RWPE2 (cell line): ENCODE results near the gene UIMC1.
"Not testable (repeated sequence)": the region's sequence is repeated elsewhere in the genome, so short reads cannot be mapped to it uniquely, and the experiment has no call there.

Experiments used
- ATAC-seq: fragments of 200-7000 bp; cut with Tn5 transposase; 3 replicates; pipeline ENCODE4 v1.9.1; 2021; ENCODE audit warnings: low read depth
- DNase-seq: peaks from one replicate; pipeline ENCODE4 v3.0.0-alpha.2; 2020; ENCODE audit warnings: low spot score
- H3K27ac ChIP-seq: fragments of 450-650 bp; 2 replicates; pipeline ENCODE4 v1.5.1; 2017; ENCODE audit warnings: mild to moderate bottlenecking; ENCODE audit not compliant: poor library complexity, severe bottlenecking
- H3K27me3 ChIP-seq: fragments of 250-450 bp; sonication (Bioruptor Pico); 2 replicates; pipeline ENCODE4 v1.5.1; 2021; ENCODE audit warnings: mild to moderate bottlenecking, moderate library complexity; ENCODE audit not compliant: insufficient read depth, poor library complexity, severe bottlenecking
- H3K36me3 ChIP-seq: fragments of 250-450 bp; sonication (Bioruptor Pico); 2 replicates; pipeline ENCODE4 v1.5.1; 2020; ENCODE audit warnings: low read depth, mild to moderate bottlenecking, moderate library complexity
- H3K4me1 ChIP-seq: fragments of 250-450 bp; sonication (Bioruptor Pico); 2 replicates; pipeline ENCODE4 v1.5.1; 2021; ENCODE audit warnings: mild to moderate bottlenecking, moderate library complexity; ENCODE audit not compliant: insufficient read depth, poor library complexity, severe bottlenecking
- H3K4me3 ChIP-seq: fragments of 250-450 bp; sonication (Bioruptor Pico); 2 replicates; pipeline ENCODE4 v1.5.1; 2021; ENCODE audit warnings: mild to moderate bottlenecking, moderate library complexity; ENCODE audit not compliant: severe bottlenecking
- H3K9me3 ChIP-seq: fragments of 250-450 bp; sonication (Bioruptor Pico); 2 replicates; pipeline ENCODE4 v1.5.1; 2021; ENCODE audit warnings: mild to moderate bottlenecking, moderate library complexity; ENCODE audit not compliant: severe bottlenecking
- CTCF ChIP-seq: fragments of 450-650 bp; IDR thresholded peaks from one replicate; pipeline ENCODE4 v1.5.1; 2017; ENCODE audit warnings: mild to moderate bottlenecking, moderate library complexity; ENCODE audit not compliant: poor library complexity, severe bottlenecking

The UIMC1 gene

GRCh38 chr5:176995122-176995490, 11.5 kb downstream of the UIMC1 start:
- TF ChIP-seq CTCF, result no peak
- peak overlapping the region; percentile 29 for H3K27ac ChIP-seq
- H3K27me3 ChIP-seq, result no peaks in the 10 kb centered on the region
- ATAC-seq (no peak), DNase-seq (no peak)
- H3K9me3 ChIP-seq, result no peaks in the 10 kb centered on the region
- peaks cover 13% of the 10 kb centered on the region for H3K4me1 ChIP-seq
- H3K4me3 ChIP-seq, result no peak overlapping the region
- H3K36me3 ChIP-seq, result peaks cover 11% of the 10 kb centered on the region

- Histone ChIP-seq H3K4me3 (no peak overlapping the region), H3K27me3 (no peaks in the 10 kb centered on the region), H3K9me3 (no peaks in the 10 kb centered on the region), H3K36me3 (peaks cover 9% of the 10 kb centered on the region; the same call in 1 of the 2 replicates), H3K4me1 (peaks cover 13% of the 10 kb centered on the region), H3K27ac (peak overlapping the region; percentile 29)
- DNase-seq (no peak), ATAC-seq (peak; percentile 40)
- TF ChIP-seq CTCF, result no peak
Measured at GRCh38 chr5:176994460-176995121, 12.0 kb downstream of the UIMC1 start.

GRCh38 chr5:176993081-176993480, 13.5 kb downstream of the UIMC1 start:
- not testable (repeated sequence) for H3K4me3 ChIP-seq, ATAC-seq, H3K27ac ChIP-seq, DNase-seq, H3K9me3 ChIP-seq, H3K27me3 ChIP-seq, H3K36me3 ChIP-seq
- peaks cover 13% of the 10 kb centered on the region for H3K4me1 ChIP-seq

- H3K36me3 ChIP-seq, result peaks cover 13% of the 10 kb centered on the region
- H3K4me3 ChIP-seq, result no peak overlapping the region
- H3K27me3 ChIP-seq, result no peaks in the 10 kb centered on the region
- no peak for DNase-seq
- ATAC-seq, result no peak
- H3K4me1 ChIP-seq, result no peaks in the 10 kb centered on the region
- no peak for TF ChIP-seq CTCF
- no peaks in the 10 kb centered on the region for H3K9me3 ChIP-seq
- no peak overlapping the region for H3K27ac ChIP-seq
Measured at GRCh38 chr5:176987583-176987982, 19.0 kb downstream of the UIMC1 start.

- DNase-seq, result no peak
- H3K27me3 ChIP-seq, result no peaks in the 10 kb centered on the region
- no peak overlapping the region for H3K27ac ChIP-seq
- no peak for TF ChIP-seq CTCF
- no peak for ATAC-seq
- H3K9me3 ChIP-seq, result no peaks in the 10 kb centered on the region
- no peak overlapping the region for H3K4me3 ChIP-seq
- no peaks in the 10 kb centered on the region for H3K4me1 ChIP-seq
- peaks cover 26% of the 10 kb centered on the region for H3K36me3 ChIP-seq
Measured at GRCh38 chr5:176986280-176986679, 20.3 kb downstream of the UIMC1 start.
